Upper lobe of left lung (tissue), 6 donors: ENCODE measurements around the gene UBE3B. TPM values are rescaled to one million over a fixed set of nuclear protein-coding genes. Genes with fewer than 3 reads are reported as not detected.
A peak's percentile ranks its signal among the peaks of the same experiment; 100 is the strongest.

Experiments
- ATAC-seq, 2 donors: fragments of 200-7000 bp; cut with Tn5 transposase; one replicate each; pipeline ENCODE4 v1.9.1; 2022; ENCODE audit warnings: mild to moderate bottlenecking in 2 of 2, moderate library complexity in 2 of 2; ENCODE audit not compliant: low FRiP score in 2 of 2
- DNase-seq, 2 donors: peaks; one replicate each; pipeline ENCODE4 v3.0.0-alpha.2; 2019 to 2020
- H3K27ac ChIP-seq, 4 donors: fragments of 200-600 bp; sonication (generic); one replicate each; pipeline ENCODE4 v1.5.1; 2016 to 2019
- H3K27me3 ChIP-seq, 4 donors: fragments of 200-600 bp; sonication (generic); one replicate each; pipeline ENCODE4 v1.5.1; 2017 to 2019
- H3K36me3 ChIP-seq, 4 donors: fragments of 200-600 bp; sonication (generic); one replicate each; pipeline ENCODE4 v1.5.1; 2016 to 2019
- H3K4me1 ChIP-seq, 4 donors: fragments of 200-600 bp; sonication (generic); one replicate each; pipeline ENCODE4 v1.5.1; 2018 to 2019
- H3K4me3 ChIP-seq, 4 donors: fragments of 200-600 bp; sonication (generic); one replicate each; pipeline ENCODE4 v1.5.1; 2017 to 2019; ENCODE audit warnings: mild to moderate bottlenecking in 2 of 4, moderate library complexity in 1 of 4
- H3K9me3 ChIP-seq, 4 donors: fragments of 200-600 bp; sonication (generic); one replicate each; pipeline ENCODE4 v1.5.1; 2018 to 2019
- EP300 ChIP-seq, 4 donors: sonication (generic); formaldehyde crosslinking; IDR thresholded peaks; one replicate each; pipeline ENCODE4 v1.5.1; 2017; ENCODE audit warnings: antibody characterized with exemption in 4 of 4, control low read depth in 2 of 4
- POLR2A ChIP-seq, 4 donors: fragments of 450-650 bp; IDR thresholded peaks; one replicate each; pipeline ENCODE4 v1.5.1; 2016 to 2017; ENCODE audit warnings: antibody characterized with exemption in 4 of 4, mild to moderate bottlenecking in 2 of 4
- POLR2AphosphoS5 ChIP-seq, 2 donors: sonication (generic); formaldehyde crosslinking; IDR thresholded peaks; one replicate each; pipeline ENCODE4 v1.5.1; 2017; ENCODE audit warnings: antibody characterized with exemption in 2 of 2
- WGBS, 2 donors: methylation state at CpG; one replicate each; pipeline ENCODE4 v1.1.5; 2017 to 2018; 5-methylcytosine and 5-hydroxymethylcytosine counted together
- total RNA-seq, 6 donors: library from RNA; depleted of rRNA in 4 of 6; stranded (reverse); fragments of >200 nt in 4 of 6; gene quantifications; one replicate each; pipeline versions ENCODE4 v1.1.0 to v1.2.1, GENCODE V29; 2016 to 2021
- TF ChIP-seq, protein P1 (sequence below), 6 experiments: fragments of 450-650 bp in 4 of 6; fragments of 200-600 bp in 2 of 6; sonication (generic) in 2 of 6; IDR thresholded peaks; one replicate each; pipeline ENCODE4 v1.5.1; 2016 to 2019; ENCODE audit warnings: antibody characterized with exemption in 6 of 6
- donor health status: DM: no; HTN: no; CAD: no; lungs with moderate emphysema.
- donor health status: DM: no; HTN: yes; CAD: no; lungs with severe emphysema.

The UBE3B gene
- total RNA-seq, 6 donors from 2014 or later: 27.0 to 69.1 (median 44.7) TPM

DNA sequence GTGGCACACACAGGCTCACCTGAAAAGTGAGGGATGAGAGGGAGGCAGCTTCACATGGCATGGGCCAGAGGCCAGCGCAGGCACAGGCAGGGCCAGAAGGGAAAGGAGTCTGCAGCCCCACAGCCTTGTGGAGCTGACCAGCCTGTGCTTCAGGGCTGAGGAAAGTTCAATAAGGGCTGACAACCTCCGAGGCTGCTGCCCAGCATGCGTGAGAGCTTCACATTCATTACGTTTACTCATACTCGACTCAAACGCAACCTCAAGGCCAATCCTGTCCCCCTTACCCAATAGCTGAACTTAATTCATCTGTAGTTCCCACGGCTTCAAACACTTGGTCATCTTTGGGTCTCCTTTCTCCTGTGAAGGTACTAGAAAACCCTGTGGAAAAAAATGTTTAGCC lies 91.1 kb downstream of the UBE3B start:
- Histone ChIP-seq H3K9me3 (no peaks in the 10 kb centered on the region), H3K27me3 (no peaks in the 10 kb centered on the region), H3K36me3 (peaks cover 10 to 68% (median 39%) of the 10 kb centered on the region in 4 donors), H3K27ac (no peak overlapping the region), H3K4me1 (peaks cover 5 to 10% (median 6%) of the 10 kb centered on the region in 4 donors), H3K4me3 (no peak overlapping the region)
- TF ChIP-seq POLR2AphosphoS5 (IDR thresholded peaks at IDR 0.05) (no peak), EP300 (IDR thresholded peaks at IDR 0.05) (no peak), POLR2A (IDR thresholded peaks at IDR 0.05) (no peak)
- TF ChIP-seq, protein P1, sequence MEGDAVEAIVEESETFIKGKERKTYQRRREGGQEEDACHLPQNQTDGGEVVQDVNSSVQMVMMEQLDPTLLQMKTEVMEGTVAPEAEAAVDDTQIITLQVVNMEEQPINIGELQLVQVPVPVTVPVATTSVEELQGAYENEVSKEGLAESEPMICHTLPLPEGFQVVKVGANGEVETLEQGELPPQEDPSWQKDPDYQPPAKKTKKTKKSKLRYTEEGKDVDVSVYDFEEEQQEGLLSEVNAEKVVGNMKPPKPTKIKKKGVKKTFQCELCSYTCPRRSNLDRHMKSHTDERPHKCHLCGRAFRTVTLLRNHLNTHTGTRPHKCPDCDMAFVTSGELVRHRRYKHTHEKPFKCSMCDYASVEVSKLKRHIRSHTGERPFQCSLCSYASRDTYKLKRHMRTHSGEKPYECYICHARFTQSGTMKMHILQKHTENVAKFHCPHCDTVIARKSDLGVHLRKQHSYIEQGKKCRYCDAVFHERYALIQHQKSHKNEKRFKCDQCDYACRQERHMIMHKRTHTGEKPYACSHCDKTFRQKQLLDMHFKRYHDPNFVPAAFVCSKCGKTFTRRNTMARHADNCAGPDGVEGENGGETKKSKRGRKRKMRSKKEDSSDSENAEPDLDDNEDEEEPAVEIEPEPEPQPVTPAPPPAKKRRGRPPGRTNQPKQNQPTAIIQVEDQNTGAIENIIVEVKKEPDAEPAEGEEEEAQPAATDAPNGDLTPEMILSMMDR (IDR thresholded peaks at IDR 0.05): no peak
- 81 to 94% methylated on average over 7 of the region's 7 CpGs for WGBS, 2 donors
- DNase-seq (no peak), ATAC-seq (no peak)

DNA sequence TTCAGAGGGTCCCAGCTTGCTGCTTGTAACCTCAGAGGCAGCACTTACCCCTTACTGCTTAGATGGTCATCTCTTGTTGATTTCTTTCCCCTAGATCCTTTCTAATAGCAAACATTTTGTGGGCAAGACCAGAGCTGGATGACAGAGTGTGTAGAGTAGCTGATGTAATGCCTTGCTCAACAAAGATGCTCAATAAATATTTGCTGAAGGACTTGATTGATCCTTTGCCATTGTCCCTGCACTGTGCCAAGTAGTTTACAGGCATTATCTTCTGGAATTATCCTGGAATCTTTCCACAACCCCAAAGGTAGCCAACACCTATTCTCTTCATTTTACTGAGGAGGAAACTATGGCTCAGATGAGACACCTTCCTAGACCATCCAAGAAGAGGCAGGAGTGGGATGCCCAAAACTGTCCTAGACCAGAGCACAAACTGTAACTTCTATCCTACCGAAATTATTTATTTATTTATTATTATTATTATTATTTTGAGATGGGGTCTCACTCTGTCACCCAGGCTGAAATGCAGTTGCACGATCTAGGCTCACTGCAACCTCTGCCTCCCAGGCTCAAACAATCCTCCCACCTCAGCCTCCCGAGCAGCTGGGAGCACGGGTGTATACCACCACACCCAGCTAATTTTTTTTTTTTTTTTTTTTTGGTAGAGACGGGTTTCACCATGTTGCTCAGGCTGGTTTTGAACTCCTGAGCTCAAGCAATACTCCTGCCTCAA lies 94.5 kb downstream of the UBE3B start:
- Histone ChIP-seq H3K36me3 (peaks cover 16 to 51% (median 26%) of the 10 kb centered on the region in 4 donors), H3K4me3 (peak overlapping the region in 2 of 4 donors; percentile 61 to 62), H3K27me3 (no peaks in the 10 kb centered on the region), H3K4me1 (peaks cover 14 to 29% (median 16%) of the 10 kb centered on the region in 4 donors), H3K9me3 (no peaks in the 10 kb centered on the region), H3K27ac (no peak overlapping the region)
- no peak for ATAC-seq
- 88 to 89% methylated on average over 5 of the region's 5 CpGs for WGBS, 2 donors
- no peak for TF ChIP-seq EP300 (IDR thresholded peaks at IDR 0.05)
- TF ChIP-seq POLR2AphosphoS5 (IDR thresholded peaks at IDR 0.05): no peak
- TF ChIP-seq, protein P1 (IDR thresholded peaks at IDR 0.05): no peak
- no peak for TF ChIP-seq POLR2A (IDR thresholded peaks at IDR 0.05)
- no peak for DNase-seq

DNA sequence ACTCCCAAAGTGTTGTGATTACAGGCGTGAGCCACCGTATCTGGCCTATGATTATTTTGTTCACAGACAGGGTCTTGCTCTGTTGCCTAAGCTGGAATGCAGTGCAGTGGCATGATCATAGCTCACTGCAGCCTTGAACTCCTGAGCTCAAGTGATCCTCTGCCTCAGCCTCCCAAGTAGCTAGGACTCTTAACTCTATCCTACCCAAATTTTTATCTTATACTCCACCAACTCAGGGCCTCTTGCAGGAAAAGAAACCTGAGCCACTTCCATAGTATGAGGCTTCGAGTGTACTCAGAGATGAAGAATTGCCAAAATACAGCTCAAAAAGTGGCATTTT lies 95.0 kb downstream of the UBE3B start:
- Histone ChIP-seq H3K4me1 (peaks cover 14 to 29% (median 16%) of the 10 kb centered on the region in 4 donors), H3K36me3 (peaks cover 16 to 51% (median 28%) of the 10 kb centered on the region in 4 donors), H3K9me3 (no peaks in the 10 kb centered on the region), H3K27me3 (no peaks in the 10 kb centered on the region), H3K4me3 (peak overlapping the region; percentile 54 to 76 (median 62)), H3K27ac (peak overlapping the region; percentile 45 to 92 (median 88))
- DNase-seq: no peak
- no peak for ATAC-seq
- TF ChIP-seq, protein P1 (IDR thresholded peaks at IDR 0.05): no peak
- no peak for TF ChIP-seq EP300 (IDR thresholded peaks at IDR 0.05)
- TF ChIP-seq POLR2A (IDR thresholded peaks at IDR 0.05): no peak
- TF ChIP-seq POLR2AphosphoS5 (IDR thresholded peaks at IDR 0.05): no peak
- WGBS, 2 donors: 63 to 73% methylated on average over 3 of the region's 3 CpGs

DNA sequence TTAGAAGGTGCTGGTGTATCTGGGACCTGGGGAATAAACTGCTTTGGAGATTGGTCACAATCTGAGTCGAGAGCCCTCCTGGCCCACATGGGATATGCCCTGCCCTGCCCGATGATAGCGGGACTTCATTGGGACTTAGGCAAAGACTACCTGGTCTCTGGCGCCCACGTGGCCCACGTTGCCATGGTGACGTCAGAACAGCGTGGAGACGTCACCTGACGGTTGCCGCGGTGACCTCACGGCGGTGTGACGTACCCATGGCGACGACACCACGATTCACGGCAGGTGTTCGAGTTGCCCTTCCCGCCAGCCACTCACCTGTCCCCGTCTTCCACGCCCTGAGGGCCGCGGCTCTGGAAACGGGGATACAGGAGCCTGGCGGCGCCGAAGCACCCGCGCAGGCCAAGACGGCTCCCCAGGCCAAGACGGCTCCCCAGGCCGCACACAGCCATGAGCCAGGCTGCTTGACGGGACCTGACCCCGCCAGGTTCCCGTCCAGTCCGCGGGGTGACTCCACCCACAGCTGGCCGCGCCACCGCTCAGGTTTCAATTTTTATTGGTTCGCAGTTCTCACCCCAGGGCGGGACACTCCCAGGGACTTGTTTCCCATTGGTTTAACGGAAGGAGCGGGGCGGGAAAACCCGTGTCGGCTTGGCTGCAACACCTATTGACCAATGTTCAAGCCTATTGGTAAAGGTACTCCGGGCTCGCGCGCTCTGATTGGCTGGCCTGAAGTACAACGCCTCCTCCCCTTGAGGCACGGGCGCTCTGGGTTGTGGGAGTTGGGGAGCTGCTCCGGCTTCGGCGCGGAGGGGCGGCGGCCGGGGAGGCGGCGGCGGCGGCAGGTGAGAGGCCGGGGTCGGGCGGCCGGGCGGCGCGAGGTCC lies 95.8 kb downstream of the UBE3B start, which contains the start of the genes MMAB and MVK:
TSS of gene MMAB (minus strand) at position 476 of the 885 bp plus-strand sequence. CDS start at position 452, 24 bp downstream.
TSS of gene MVK (plus strand) at position 766 of the 885 bp plus-strand sequence. CDS start 1,029 bp downstream, outside the sequence.
- DNase-seq (peak; percentile 96 to 99), ATAC-seq (peak; percentile 98 to 99)
- Histone ChIP-seq H3K9me3 (no peaks in the 10 kb centered on the region), H3K27ac (peak within 1 kb of the TSS; percentile 85 to 92 (median 90)), H3K4me3 (peak within 1 kb of the TSS; percentile 54 to 76 (median 62)), H3K36me3 (peaks cover 11 to 51% (median 29%) of the 10 kb centered on the region in 4 donors), H3K4me1 (peaks cover 14 to 29% (median 16%) of the 10 kb centered on the region in 4 donors), H3K27me3 (no peaks in the 10 kb centered on the region)
- 0 to 2% methylated on average over 26 to 39 of the region's 74 CpGs for WGBS, 2 donors
- TF ChIP-seq POLR2AphosphoS5 (IDR thresholded peaks at IDR 0.05): peak; percentile 86 to 88
- TF ChIP-seq EP300 (IDR thresholded peaks at IDR 0.05): peak in 1 of 4 donors; percentile 76
- TF ChIP-seq, protein P1 (IDR thresholded peaks at IDR 0.05): peak in 2 of 6 experiments; percentile 14 to 24
- peak in 3 of 4 donors; percentile 56 to 81 (median 68) for TF ChIP-seq POLR2A (IDR thresholded peaks at IDR 0.05)
